Transverse colon (tissue), 3 donors: ENCODE measurements around the gene ZDHHC21.

Experiments
- POLR2A ChIP-seq: fragments of 450-650 bp; IDR thresholded peaks from one replicate; pipeline ENCODE4 v1.6.1; 2016; ENCODE audit warnings: antibody characterized with exemption, mild to moderate bottlenecking, moderate library complexity
- TF ChIP-seq, protein P1 (sequence below), 5 experiments: fragments of 200-600 bp in 3 of 5; fragments of 450-650 bp in 2 of 5; sonication (generic) in 3 of 5; IDR thresholded peaks; 1 replicate in 2 of 5; 2 replicates in 3 of 5; pipeline ENCODE4 v1.5.1; 2016 to 2017; ENCODE audit warnings: antibody characterized with exemption in 5 of 5, inconsistent platforms in 3 of 5, mild to moderate bottlenecking in 2 of 5, moderate library complexity in 1 of 5

DNA sequence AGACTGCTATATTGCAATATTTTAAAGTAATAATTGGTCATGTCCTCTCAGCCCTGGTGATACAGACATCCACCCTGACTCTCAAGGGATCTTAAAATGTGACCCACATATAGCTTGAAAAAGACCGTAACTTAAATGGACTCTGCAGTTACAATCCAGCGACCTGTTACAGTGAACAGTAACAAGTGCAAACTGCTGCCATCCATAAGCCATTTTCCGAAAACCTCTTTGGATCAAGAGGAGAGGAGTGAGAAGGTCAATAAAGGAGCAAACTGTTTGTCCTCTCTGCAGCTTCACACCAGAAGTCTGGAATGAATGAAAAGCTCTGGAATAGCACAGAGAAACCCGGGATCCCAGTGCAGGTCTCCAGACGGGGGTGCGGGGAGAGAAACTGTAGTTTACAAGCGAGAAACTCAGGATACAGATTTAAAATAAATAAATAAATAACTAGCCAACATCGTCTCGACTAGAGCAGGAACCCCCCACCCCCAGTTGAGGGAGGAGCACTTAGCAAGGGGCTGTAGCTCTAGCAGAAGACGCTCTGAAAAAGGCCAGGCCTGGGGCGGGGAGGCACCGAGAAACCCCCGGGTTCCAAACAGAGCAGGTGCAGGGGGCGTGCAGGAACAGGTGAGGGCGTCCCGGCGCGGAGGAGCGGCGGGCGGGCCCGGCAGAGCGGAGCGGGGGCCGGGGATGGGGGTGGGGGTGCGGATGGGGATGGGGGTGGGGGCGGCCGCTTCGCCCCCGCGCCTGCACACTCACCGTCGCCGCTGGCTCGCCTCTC, 572 bp downstream of the ZDHHC21 start:
- no peak for TF ChIP-seq POLR2A
- TF ChIP-seq, protein P1, sequence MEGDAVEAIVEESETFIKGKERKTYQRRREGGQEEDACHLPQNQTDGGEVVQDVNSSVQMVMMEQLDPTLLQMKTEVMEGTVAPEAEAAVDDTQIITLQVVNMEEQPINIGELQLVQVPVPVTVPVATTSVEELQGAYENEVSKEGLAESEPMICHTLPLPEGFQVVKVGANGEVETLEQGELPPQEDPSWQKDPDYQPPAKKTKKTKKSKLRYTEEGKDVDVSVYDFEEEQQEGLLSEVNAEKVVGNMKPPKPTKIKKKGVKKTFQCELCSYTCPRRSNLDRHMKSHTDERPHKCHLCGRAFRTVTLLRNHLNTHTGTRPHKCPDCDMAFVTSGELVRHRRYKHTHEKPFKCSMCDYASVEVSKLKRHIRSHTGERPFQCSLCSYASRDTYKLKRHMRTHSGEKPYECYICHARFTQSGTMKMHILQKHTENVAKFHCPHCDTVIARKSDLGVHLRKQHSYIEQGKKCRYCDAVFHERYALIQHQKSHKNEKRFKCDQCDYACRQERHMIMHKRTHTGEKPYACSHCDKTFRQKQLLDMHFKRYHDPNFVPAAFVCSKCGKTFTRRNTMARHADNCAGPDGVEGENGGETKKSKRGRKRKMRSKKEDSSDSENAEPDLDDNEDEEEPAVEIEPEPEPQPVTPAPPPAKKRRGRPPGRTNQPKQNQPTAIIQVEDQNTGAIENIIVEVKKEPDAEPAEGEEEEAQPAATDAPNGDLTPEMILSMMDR (IDR thresholded peaks at IDR 0.05): no peak
